HG03045 (cell line): Measurements from ENCODE around the gene BDNF.
"Not testable (repeated sequence)": the region's sequence is repeated elsewhere in the genome, so short reads cannot be mapped to it uniquely, and the experiment has no call there.

Source experiments
- ATAC-seq: cut with Tn5 transposase; IDR thresholded peaks from one replicate; pipeline ENCODE4 v1.9.1; 2021; ENCODE audit warnings: mild to moderate bottlenecking, moderate library complexity; ENCODE audit not compliant: unreplicated experiment

BDNF gene

DNA sequence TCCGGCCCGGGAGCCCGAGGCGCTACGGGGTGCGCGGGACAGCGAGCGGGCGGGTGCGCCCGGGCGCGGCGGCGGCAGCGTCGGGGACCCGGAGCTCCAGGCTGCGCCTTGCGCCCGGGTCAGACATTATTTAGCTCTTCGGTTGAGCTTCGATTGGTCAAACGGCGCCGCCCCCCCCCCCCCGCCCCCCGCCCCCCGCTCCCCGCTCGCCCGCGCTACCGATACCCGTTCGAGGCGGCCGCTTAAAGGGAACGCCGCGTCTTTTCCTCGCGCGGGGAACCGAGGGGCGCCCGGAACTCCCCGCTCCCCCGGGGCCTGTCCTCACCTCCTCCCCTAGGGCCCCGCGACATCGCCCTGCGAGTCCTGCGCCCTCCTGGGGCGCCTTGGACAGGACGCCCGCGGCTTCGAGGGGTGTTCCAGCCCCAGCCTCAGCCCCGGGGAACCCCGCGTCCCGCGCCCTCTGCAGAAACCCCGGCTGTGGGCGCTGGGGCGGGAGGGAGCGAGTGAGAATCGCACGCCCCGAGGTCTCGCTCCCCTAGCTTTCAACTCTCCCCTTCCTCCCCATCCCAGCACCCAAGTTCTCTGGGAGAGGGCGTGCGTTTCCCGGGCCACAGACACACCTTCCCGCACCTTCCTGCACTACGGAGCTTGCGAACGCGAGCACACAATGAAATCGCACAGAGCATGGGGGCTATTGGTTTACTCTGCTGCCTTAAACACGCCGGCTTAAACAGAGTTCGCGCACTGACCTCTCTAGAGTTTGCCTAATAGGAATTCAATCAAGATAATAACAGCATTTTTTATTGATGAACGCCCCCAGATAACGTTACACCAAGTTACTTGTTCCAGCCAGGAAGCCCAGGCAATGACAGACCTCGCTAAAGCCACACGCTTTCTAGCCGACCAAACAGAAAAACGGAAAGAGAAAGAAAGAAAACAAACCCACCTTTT is at the start of gene BDNF:
Gene BDNF, minus strand, starts transcription at position 105 of the 951 bp plus-strand sequence. CDS start 41,891 bp downstream, outside the sequence.
- no peak for ATAC-seq

DNA sequence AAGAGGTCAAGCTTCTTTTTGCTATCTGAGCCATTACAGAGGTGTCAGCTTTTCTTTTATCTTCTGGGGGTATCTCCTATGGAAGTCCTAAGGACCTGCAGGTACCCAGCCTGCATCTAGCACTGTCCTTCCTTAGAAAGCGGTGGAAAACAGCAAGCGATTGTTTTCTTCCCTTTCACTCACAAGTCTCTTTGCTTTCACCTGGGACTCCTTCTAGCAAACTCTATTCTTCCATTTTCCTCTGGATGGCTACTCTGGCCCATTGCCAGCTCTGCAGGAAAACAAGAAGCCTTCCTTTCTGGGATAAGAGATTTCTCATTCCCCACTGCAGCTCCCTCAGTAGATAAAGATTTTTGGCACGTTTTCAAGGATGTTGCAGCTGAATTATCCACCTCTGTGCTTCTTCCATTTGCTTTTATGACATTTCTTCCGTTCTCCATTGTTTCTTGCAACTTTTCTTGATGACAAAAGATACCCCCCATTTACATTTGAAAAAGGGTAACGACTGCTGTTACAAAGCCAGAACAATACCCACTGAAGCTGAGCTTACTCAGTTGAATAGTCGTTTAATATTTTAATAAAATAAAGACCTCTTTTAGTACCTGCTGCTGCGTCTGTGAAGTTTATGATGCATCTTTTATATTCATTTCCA is 40.2 kb upstream of the BDNF start:
- ATAC-seq: no peak

DNA sequence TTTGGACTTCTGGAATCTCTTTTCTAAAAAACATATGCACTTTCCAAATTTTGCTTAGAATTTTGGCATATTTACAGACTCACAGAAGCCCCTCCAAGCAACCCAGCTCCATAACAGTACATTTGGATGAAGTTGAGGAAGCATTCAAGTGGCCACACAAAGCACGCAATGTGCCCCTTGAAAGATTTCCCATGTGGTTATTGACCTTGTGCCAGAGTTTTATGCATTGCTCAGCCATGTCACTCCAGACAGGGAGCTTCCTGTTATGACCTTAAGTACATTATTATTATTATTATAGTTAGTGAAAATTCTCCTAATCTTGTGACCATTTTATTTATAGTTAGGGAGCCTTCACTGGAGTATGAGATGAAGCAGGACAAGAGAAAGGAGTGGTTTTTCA is 35.0 kb upstream of the BDNF start:
- no peak for ATAC-seq

DNA sequence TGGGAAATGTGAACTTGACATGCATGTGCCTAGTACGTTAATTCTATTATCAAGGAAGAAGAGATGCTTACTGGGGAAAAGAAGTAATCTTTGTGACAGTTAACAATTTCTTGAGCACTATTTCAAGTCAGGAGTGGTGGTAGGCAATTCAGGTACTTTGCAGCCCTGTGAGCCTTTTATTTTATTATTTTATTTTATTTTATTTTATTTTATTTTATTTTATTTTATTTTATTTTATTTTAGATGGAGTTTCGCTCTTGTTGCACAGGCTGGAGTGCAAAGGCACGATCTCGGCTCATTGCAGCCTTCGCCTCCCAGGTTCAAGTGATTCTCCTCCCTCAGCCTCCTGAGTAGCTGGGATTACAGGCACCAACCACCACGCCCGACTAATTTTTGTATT is 31.5 kb upstream of the BDNF start:
- not testable (repeated sequence) for ATAC-seq

DNA sequence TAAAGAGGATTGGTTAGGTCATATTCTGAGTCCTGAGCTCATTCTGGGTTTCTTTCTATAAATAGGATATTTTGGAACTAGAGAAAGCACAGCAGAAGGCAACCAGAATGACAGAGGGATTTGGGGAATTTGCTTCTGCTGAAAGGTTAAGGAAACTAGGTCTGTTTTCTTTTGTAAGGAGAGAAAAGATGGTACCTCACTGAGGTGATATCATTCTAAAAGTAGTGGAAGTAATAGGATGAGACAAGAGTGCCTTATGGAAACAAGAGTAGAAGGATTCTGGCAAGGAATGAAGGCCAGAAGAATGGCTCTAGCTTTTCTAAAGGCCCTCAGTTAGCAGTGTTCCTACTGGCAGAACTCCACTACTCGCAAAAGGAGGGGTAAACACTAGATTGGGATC is 26.7 kb upstream of the BDNF start:
- ATAC-seq: no peak

DNA sequence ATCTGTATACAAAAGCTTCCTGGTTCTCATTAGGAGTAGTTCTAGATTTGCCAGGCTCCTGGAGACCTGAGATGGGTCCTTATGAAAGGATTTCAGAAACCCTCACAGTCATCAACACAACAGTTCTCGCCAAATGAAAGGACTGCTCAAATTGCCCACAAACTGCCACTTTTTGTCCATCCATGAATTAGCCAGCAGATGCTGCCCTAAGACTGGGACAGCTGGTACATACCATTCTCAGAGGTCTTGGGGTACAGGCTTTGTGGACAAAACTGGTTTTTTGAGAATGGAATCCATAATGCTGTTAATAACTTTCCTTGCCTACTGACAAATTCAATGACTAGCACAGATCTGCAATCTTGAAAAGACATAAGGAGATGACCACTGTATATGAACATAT is 23.4 kb upstream of the BDNF start:
- ATAC-seq: no peak

DNA sequence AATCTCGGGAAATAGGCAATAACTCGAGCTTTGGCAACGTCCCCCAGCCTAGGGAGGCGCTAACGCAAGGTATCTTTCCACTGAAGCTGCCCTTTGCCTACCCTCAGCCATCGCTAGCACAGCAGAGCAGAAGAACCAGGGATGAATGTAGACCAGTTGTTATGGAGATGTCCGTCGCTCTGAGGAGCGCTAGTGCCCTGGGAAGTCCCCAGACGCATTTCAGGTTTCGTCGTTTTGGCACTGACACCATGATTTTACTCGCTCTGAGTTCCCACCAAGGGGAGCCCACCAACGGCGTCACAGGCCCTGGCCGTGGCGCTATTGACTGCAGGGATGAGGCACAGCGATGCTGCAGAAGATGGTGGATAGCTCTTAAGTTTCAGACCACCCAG is 22.7 kb upstream of the BDNF start:
- ATAC-seq: no peak

DNA sequence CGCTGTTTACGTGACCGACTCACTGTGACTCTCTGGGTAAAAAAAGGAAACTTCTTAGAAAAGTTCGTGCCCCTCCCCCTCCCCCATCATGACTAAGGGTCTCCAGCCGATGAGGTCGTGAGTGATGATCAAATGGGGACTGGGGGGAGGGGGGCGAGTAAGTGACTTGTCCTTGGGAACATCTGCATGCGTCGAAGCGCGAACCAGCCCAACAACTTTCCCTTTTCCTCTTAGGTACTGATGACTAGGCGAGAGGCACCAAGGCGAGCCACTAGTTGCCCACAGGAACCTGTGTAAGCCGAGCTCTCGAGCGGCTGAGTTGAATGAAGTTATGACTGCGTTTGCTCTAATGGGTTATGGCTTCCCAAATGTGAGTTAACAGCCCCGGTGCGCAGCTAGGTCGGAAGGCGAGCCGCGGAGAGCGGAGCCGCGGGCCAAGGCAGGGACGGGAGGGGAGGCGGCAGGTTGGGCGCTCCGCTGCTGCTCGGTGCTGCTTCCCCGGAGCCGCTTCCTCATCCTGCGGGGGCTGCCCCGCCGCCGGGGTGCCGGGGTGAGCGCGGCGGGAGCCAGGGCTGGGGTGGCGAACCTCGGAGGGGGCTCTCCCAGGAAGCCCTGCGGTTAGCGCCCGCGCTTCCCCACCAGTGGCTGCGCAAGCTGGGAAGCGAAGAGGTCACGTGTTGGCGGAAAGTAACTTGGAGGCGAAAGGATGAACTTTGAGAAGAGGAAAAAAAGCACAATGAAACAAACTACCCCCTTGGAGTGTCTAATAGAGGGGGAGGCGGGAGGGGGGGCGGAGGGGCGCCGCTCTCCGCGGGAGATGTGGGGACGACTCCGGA is 22.1 kb upstream of the BDNF start:
- no peak for ATAC-seq

DNA sequence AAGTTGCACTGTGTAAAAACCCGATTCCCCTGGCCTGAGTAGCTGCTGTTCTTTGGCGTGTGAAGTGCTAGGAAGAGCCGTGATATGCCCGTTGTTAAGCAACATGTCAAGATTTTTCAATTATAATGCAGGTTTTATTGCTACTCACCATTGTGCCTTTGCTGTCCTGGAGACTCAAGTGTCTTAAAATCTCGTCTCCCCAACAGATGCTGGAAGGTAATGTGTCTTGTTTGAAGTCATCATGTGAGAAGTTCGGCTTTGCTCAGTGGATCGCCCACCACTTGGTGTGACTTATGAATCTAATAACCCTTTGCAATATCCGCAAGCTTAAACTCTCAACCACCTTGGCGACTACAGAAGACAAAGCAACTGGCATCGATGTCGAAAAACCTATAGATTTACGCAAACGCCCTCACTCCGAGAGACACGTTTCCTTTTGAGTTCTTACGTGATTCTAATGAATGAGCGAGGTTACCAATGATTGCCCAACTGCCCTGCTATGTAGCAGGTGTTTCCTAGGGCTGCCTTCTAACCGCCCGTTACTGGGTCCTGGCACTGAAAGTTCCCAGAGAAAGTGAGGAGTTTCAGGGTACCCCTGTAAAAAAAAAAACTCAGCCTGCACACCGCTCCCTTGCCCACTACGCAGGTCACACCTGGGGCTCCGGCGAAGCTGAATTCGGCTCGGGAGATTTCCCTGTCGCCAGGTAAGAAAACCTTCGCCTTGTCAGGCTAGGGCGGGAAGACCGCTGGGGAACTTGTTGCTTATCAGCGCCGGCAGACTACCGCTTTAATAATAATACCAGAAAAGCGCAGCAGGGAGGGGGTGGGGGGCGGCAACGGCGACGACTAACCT is 21.2 kb upstream of the BDNF start:
- ATAC-seq: no peak

DNA sequence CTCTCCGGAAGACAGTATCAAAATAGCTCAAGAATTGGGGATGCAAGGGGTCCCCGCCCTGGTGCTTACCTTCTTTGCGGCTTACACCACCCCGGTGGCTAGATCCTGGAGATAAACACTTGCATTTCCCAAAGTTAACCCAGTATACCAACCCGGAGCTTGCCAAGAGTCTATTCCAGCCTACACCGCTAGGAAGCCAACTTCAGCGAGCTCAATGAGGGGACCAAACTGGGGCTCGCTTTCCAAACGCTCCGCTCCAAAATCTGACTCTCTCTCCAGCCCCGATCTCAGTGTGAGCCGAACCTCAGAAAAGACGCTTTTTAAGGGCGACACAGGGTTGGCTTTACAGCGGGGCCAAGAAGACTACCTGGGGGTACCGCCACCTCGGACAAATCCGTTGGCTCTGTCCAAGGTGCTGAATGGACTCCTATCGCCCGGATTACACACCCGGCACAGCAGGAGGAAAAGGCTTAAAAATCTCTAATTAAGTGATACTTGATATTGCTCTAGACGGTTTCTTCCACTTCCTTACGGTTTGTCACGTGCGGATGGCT is 20.1 kb upstream of the BDNF start:
- ATAC-seq: no peak

DNA sequence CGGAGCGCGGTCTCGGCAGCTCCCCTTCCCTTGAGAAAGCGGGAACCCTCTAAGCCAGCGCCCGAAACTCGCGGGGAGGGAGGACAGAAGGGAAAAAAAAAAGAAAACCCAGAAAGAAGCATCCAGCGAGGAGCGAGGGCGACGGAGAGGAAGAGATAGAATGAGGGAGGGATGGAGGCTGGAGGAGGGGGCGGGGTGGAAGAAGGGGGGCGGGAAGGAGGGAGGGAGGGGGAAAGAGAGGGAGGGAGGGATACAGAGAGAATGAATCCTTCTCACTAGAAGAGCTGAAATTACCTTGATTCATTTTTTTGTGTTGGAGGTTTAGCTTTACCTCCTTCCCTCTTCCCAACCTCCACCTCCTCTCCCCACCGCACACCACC is 19.3 kb upstream of the BDNF start:
- ATAC-seq: no peak

DNA sequence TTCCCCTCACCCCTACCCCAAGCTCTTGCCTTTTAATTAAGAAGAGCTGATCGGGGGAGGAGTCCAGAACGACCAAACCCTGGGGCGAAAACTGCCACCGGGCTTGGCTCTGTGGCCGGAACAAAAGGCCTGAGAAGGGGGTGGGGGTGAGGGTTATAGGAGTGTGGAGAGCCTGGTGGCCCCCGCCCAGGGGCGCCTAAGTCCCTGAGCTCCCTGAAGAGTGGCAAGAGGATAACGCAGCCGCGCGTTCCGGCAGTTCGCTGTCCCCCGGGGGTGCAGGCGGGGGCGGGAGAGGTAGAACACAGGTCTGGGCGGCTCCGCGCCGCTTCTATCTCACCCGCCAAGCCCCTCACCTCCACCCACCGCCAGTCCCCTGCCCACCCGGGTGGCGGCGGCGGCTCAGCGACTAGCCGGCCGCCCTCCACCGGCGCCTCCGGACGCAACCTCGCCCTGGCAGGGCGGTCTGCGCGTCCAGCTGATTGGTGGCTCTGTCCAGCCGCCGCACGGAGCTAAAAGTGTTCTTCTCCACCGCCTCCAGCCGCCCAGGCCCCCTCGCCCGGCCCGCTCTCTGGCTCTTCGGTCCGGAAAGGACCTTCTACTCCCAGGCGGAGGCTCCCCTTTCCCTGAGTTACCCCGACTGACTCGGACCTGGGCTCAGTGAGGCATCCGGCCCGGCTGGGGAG is 18.7 kb upstream of the BDNF start:
- no peak for ATAC-seq

DNA sequence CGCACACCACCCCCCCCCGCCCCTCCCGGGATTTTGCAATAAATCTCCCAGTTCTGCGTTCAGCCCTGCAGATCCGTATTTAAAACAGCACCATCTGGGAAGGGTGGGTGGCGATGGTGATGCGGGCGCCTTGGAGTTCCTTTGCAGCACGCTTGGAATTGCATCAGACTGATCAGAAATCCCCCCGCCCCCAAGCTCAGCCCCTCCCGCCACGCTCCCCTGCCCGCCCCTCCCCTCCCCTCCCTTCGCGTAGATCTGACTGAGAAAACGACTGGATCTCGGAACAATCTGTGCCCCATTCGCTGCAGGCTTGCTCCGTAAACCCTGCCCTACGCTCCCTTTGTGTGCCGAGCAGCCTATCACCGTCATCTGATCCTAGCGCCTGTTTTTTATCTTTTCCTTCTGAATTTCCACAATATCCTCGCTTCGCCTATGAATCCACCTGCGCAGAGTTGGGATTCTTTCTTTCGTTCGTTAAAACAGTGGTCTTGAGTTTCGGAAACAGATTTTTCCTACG is 18.1 kb upstream of the BDNF start:
- ATAC-seq: no peak

DNA sequence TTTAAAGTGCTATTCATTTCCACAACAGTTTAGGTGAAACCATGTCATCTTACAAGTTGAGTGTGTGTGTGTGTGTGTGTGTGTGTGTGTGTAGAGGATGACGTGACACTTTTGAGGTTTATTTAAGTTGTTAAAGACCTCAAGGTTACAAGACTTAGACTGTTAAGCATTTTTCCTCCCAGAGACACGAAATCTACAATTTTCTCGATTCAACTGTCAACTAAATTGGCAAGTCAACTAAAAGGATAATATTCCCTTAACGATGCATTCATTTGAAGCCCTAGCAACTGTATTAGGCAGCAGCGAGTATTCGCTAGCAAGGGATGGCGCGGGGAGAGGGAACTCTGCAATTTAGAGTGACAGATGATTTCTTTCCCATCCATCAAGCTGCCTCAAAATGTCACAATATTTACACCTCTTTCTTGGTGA is 17.6 kb upstream of the BDNF start:
- ATAC-seq: no peak

DNA sequence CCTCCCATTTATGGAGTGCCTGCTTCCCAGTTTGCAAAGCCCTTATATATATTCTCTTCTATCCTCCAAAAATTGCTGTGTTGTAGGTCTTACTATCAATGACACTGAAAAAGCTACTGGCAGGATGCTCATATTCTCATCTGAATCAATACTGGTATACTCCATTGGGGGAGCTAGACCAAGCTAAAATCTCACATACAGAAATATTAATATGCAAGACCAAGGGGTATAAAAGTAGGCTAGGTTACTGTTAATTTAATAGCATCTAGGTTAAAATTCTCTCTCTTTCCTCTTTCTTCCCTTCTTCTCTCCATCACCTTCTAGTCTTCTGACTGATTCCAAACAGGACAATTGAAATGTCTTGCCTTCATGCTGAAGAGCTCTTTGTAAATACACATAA is 17.1 kb upstream of the BDNF start:
- ATAC-seq: no peak

DNA sequence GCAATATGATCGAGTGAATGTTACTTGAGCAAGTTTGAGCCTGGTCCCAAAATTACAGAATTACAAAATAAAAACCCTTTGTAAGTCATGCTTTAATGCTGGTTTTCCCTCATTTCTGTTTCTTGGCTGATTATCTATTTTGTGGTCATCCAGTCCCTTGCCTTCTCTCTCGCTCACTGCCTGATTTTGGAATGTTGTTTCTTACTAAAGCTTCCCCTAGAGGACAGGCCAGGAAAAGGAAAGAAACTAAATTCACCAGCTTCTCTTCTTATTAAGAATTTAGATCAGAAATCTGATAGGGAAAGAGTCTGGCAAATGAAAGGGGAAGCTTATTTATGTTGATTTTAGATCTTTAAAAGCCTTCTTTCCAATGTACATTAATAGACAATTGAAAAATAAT is 16.6 kb upstream of the BDNF start:
- no peak for ATAC-seq

DNA sequence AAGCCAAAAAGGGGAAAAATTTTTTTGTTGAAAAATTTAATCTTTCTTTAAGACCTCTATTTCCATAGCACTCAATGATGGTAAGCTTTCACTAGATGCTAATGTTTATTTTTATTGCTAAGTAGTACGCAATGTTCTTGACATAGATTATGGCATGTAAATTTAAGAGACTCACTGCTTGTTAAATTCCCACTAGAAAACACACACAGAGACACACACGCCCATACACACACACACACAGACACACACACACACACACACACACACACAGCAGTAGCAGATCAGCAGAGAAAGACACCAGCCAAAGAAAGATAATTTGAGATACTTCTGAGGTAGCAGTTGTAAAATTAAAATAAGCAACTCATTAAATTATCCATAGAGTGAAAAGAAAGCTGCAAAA is 16.0 kb upstream of the BDNF start:
- no peak for ATAC-seq

DNA sequence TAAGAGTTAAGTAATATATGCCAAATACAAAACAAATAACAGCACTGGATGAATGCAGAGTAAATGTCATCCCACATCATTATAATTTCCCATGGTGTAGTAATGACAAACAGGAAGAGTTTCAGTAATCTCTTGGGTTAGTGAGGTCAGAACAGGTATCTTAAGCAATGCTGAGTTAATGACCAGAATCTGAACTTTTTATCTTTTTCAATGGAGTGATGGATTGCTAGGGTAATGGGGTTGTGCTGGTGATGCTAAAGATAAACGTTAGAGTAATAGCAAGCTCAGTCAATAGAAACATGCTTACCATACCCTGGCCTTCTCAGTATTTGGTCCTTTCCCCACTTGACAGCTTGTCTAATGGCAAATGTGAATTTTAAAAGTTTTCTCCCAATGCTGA is 11.5 kb upstream of the BDNF start:
- no peak for ATAC-seq

DNA sequence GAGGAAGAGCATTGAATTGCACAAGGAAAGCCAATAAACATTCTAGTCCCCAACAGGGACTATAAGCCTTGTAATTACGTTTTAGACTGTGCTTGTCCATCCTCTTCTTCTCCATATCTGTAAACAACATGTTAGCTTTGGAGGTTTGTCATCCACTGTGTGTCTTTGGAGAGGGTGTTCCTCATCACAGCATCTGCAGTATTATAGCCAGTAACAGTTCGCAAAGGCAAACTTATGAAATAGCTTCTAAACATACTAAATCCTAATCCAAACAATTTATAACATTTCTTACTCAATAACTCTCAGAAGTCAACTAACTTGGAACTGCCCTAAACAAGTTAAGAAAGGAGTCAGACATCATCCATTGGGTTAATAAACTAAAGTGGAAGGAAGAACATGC is 10.3 kb upstream of the BDNF start:
- no peak for ATAC-seq
